GM12865 (cell line): ENCODE data around the gene NFATC2.

ENCODE experiments used
- DNase-seq: peaks from one replicate; pipeline ENCODE4 v3.0.0; 2010; ENCODE audit warnings: low read depth
- H3K4me3 ChIP-seq: 2 replicates; pipeline ENCODE4 v1.5.1; 2011; ENCODE audit warnings: mild to moderate bottlenecking, low read depth, low read length, control low read depth
- CTCF ChIP-seq: IDR thresholded peaks from 2 replicates; pipeline ENCODE4 v1.5.1; 2011; ENCODE audit warnings: low read length, control low read depth, low read depth, inconsistent platforms; ENCODE audit not compliant: insufficient read depth; ENCODE audit errors: missing control alignments

The NFATC2 gene

GRCh38 chr20:51425347-51426106 is 117.0 kb downstream of the NFATC2 start:
- TF ChIP-seq CTCF = no peak
- H3K4me3 ChIP-seq = no peak overlapping the region
- no peak for DNase-seq

GRCh38 chr20:51424270-51425117 is 118.0 kb downstream of the NFATC2 start:
- TF ChIP-seq CTCF = no peak
- no peak for DNase-seq
- no peak overlapping the region for H3K4me3 ChIP-seq

GRCh38 chr20:51423810-51424209 is 118.7 kb downstream of the NFATC2 start:
- no peak overlapping the region for H3K4me3 ChIP-seq
- DNase-seq = no peak
- no peak for TF ChIP-seq CTCF

- H3K4me3 ChIP-seq = no peak overlapping the region
- DNase-seq = peak; percentile 71
- TF ChIP-seq CTCF = no peak
Measured at GRCh38 chr20:51423290-51423667, 119.2 kb downstream of the NFATC2 start.

- no peak for TF ChIP-seq CTCF
- peak; percentile 42 for DNase-seq
- H3K4me3 ChIP-seq = no peak overlapping the region
Measured at GRCh38 chr20:51422514-51423289, 119.8 kb downstream of the NFATC2 start.

GRCh38 chr20:51420805-51421204 is 121.7 kb downstream of the NFATC2 start:
- DNase-seq = no peak
- no peak overlapping the region for H3K4me3 ChIP-seq
- no peak for TF ChIP-seq CTCF
